OCI-M1 (cell line): ENCODE measurements around the gene SLC8A2.
A peak's percentile ranks its signal among the peaks of the same experiment; 100 is the strongest.

Experiments
- DNase-seq: peaks from one replicate; lab custom pipeline; 2025; lab: John Stamatoyannopoulos, UW

The SLC8A2 gene

GRCh38 chr19:47471733-47472457, at the start of gene SLC8A2:
Gene SLC8A2, minus strand, starts transcription at chr19:47471893. Its CDS starts 5,490 bp downstream, at chr19:47466403.
- DNase-seq = peak; percentile 91

- DNase-seq = no peak
Measured at GRCh38 chr19:47520839-47521238, 49.1 kb upstream of the SLC8A2 start.

- DNase-seq = no peak
Measured at GRCh38 chr19:47520343-47520806, 48.7 kb upstream of the SLC8A2 start.

- DNase-seq = no peak
Measured at GRCh38 chr19:47518854-47519253, 47.2 kb upstream of the SLC8A2 start.

- DNase-seq = peak; percentile 67
Measured at GRCh38 chr19:47518139-47518538, 46.4 kb upstream of the SLC8A2 start.

- peak; percentile 100 for DNase-seq
Measured at GRCh38 chr19:47514869-47515588, 43.3 kb upstream of the SLC8A2 start, which contains the start of gene NAPA. Gene NAPA, minus strand, starts transcription at chr19:47515063. Its CDS starts 123 bp downstream, at chr19:47514940.

GRCh38 chr19:47514151-47514868, 42.6 kb upstream of the SLC8A2 start:
- no peak for DNase-seq

GRCh38 chr19:47512948-47513319, 41.2 kb upstream of the SLC8A2 start:
- no peak for DNase-seq

- peak; percentile 44 for DNase-seq
Measured at GRCh38 chr19:47512183-47512947, 40.7 kb upstream of the SLC8A2 start.

- no peak for DNase-seq
Measured at GRCh38 chr19:47511681-47512080, 40.0 kb upstream of the SLC8A2 start.

GRCh38 chr19:47511128-47511517, 39.4 kb upstream of the SLC8A2 start:
- DNase-seq = no peak

- DNase-seq = no peak
Measured at GRCh38 chr19:47510516-47511127, 38.9 kb upstream of the SLC8A2 start.

- no peak for DNase-seq
Measured at GRCh38 chr19:47509973-47510372, 38.3 kb upstream of the SLC8A2 start.

- DNase-seq = no peak
Measured at GRCh38 chr19:47509170-47509847, 37.6 kb upstream of the SLC8A2 start.

- DNase-seq = no peak
Measured at GRCh38 chr19:47508721-47509120, 37.0 kb upstream of the SLC8A2 start.

GRCh38 chr19:47507924-47508553, 36.3 kb upstream of the SLC8A2 start:
- DNase-seq = no peak

- no peak for DNase-seq
Measured at GRCh38 chr19:47507012-47507411, 35.3 kb upstream of the SLC8A2 start.

- DNase-seq = no peak
Measured at GRCh38 chr19:47506459-47506858, 34.8 kb upstream of the SLC8A2 start.

GRCh38 chr19:47505506-47505905, 33.8 kb upstream of the SLC8A2 start:
- no peak for DNase-seq

- DNase-seq = no peak
Measured at GRCh38 chr19:47503826-47504150, 32.1 kb upstream of the SLC8A2 start.
